NCI-H2196 (cell line): ENCODE data around the gene FLNC.

Experiments
- DNase-seq: peaks from one replicate; lab custom pipeline; 2025; ENCODE audit not compliant: unreplicated experiment; lab: John Stamatoyannopoulos, UW

The FLNC gene

DNA sequence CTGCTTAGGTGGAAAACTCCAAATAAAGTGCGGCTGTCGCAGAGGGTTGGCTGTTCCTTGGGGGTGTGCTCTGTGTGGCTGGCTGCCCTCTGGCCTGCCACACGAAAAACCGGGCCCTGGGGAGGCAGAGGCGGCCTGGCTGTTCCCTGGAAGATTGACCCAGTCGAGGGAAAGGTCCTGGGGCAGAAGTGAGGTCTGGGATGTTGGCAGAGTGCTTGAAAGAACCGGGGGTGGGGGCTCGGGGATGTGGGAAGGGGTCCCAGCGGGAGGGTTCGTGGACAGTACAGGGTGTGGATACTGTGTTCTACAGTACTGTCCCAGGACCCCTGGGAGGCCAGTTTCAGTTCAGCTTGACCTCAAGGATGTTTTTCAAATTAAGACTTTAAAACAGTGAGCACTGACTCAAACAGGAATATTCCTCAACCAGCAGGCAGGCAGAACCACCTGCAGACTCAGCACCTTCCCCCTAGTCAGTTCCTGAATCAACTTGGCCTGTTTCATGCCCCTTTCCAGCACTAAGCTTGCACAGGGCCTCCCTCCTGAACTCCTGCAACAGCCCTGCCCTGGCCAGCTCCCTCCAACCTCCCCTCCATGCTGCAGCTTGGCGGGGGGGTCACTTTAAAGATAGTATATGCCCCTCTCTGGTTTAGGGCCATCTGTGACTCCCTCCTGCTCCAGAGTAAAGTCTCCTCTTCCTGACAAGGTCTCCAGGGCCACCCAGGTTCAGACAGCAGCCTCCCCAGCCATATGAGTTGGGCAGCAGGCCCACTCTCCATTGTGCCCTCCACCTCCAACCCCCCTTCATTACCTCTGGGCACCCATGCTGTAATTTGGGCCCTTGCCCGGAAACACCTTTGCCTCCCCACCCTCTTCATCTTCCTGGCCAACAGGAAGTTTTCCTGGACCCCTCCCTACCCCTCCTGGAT is 29.3 kb downstream of the FLNC start:
- peak; percentile 25 for DNase-seq

- DNase-seq, result peak; percentile 17
Observed at GRCh38 chr7:128860158-128861073, 30.2 kb downstream of the FLNC start.

GRCh38 chr7:128861957-128862570 is 31.9 kb downstream of the FLNC start:
- DNase-seq, result no peak

DNA sequence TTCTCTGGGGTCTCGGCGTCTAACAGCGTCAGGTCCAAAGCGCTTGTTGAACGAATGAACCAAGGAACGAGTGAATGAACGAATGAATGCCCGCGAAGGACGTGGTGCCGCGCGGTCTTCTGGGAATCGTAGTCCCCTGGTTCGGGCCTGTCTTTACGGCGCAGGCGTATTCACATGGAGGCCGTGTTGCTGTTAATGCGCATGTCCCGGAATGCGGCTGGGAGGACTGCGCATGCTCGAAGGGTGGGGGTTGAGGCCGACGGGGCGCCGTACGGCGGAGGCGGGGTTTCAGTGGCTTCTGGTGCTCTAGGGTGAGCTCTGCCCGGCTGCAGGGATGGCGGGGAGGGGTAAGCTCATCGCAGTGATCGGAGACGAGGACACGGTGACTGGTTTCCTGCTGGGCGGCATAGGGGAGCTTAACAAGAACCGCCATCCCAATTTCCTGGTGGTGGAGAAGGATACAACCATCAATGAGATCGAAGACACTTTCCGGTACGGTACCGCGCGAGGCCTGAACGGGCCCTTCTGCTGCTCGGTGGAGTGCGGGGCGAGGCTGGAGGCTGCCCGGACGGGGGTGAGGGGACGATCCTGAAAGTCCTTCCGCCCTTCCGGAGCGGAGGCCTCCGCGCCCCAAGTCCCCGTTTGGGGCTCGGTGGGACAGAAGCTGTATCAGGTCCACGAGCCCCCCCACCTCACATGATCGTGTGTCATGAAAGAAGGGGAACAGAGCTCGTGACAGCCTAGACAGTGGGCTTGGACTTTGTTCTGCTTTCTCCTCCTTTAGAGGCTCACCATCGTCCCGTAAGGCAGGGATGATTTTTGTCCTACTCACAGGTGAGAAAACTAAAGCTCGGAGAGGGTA is 32.6 kb downstream of the FLNC start, which contains the start of gene ATP6V1F:
Gene ATP6V1F, plus strand, starts transcription at position 286 of the 862 bp plus-strand sequence. Its CDS starts 49 bp downstream, at position 335.
- peak; percentile 95 for DNase-seq

GRCh38 chr7:128863433-128863989 is 33.3 kb downstream of the FLNC start:
- peak; percentile 24 for DNase-seq

GRCh38 chr7:128865303-128865702 is 35.1 kb downstream of the FLNC start:
- DNase-seq, result no peak

DNA sequence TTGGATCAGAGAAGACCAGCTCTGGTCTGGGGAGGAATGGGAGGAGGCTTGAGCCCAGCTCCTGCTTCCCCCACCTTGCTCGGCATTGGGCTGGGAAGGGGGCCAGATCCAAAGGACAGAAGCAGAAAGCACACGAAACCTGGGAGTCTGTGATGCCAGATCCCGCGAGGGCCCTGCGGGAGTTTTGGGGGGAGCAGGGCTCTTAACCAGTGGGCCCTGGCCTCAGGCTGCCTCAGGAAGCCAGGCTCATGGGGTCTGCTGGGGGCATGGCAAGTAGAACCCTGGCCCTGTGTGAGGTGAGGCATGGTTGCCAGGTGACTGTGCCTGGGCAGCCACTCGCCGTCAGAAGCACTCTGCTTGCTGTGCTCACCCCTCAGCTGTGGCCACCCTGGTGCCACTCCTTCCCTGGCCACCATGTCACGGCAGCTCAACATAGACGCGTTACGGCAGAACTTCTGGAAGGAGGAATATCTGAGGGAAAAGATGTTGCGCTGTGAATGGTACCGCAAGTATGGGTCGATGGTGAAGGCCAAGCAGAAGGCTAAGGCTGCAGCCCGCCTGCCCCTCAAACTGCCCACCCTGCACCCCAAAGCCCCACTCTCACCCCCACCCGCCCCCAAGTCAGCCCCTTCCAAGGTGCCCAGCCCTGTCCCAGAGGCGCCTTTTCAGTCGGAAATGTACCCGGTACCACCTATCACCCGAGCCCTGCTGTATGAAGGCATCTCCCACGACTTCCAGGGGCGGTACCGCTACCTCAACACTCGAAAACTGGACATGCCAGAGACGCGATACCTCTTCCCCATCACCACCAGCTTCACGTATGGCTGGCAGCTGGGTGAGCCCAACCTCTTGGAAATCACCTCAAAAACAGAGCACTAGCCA is 36.0 kb downstream of the FLNC start:
- no peak for DNase-seq

- DNase-seq, result no peak
Observed at GRCh38 chr7:128867241-128867640, 37.0 kb downstream of the FLNC start.

- peak; percentile 56 for DNase-seq
Observed at GRCh38 chr7:128867842-128868623, 37.8 kb downstream of the FLNC start.

- no peak for DNase-seq
Observed at GRCh38 chr7:128868624-128869137, 38.5 kb downstream of the FLNC start.

- DNase-seq, result peak; percentile 48
Observed at GRCh38 chr7:128869138-128869943, 39.1 kb downstream of the FLNC start.

- DNase-seq, result no peak
Observed at GRCh38 chr7:128869944-128870285, 39.7 kb downstream of the FLNC start.

DNA sequence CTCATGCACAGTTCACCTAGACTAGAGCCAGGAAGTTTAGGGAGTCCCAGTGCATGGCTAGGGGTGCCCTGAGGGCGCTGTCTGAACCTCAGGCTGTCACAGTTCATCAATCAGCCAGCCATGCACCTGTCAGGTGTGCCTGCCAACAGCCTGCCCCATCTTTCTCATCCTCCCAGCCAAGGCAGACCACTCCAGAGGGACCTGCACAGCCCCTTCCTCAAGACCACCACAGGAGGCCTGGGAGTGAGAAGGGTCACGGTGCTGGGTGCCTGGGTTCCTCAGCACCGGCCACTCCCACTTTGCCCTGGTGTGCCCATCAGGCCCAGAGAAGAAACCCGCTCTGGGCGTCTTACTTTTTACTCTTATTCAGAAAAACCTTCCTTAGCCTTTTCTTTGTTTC is 40.8 kb downstream of the FLNC start:
- no peak for DNase-seq

DNA sequence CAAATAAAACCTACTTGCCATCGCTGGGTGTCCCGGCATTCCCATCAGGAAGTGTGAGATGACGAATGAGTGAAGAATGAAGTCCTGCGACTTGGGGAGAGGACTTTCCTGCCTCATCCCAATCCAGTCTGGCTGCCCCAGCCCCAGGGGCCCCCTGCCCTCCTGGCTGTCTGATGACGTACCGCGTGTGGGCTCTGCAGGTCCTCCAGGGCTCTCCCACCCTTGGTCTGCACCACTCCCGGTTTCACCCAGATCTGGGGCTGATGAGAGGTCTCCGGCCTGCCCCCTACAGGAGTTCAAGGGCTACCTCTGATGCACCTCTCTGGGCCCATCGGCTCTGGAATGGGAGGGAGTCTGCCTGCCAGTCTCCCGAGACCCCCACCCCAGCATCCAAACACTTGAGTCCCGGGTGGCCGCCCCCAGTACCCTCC is 42.2 kb downstream of the FLNC start:
- DNase-seq, result no peak

DNA sequence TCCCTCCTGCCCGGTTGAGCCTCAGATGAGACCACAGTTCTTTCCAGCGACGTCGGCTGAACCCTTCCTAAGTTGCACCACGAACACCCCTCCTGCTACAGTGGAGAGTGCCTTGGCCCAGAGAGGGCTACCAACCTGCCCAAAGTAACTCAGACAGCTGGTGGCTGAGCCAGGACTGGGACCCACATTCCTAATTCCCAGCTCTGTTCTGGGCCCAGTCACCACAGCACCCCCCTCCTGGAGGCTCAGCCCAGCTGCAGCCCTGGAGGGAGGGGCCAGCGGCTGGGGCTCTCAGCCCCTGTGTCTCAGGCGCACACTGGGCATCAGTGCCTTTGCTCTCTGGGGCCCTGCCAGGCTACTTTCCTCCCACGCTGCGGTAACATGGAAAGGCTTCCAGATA is 43.0 kb downstream of the FLNC start:
- no peak for DNase-seq

GRCh38 chr7:128874140-128875031 is 44.2 kb downstream of the FLNC start:
- peak; percentile 72 for DNase-seq
